Lower leg skin (tissue), 4 donors: Measurements from ENCODE around the gene ZSWIM8. TPM values are rescaled to one million over a fixed set of nuclear protein-coding genes. Genes with fewer than 3 reads are reported as not detected.
A peak's percentile ranks its signal among the peaks of the same experiment; 100 is the strongest.
"Not testable (repeated sequence)": the region's sequence is repeated elsewhere in the genome, so short reads cannot be mapped to it uniquely, and the experiment has no call there.

ENCODE experiments used
- DNase-seq, 2 donors: peaks; one replicate each; pipeline ENCODE4 v3.0.0-alpha.2; 2019; ENCODE audit warnings: low spot score in 2 of 2
- H3K4me3 ChIP-seq: fragments of 200-600 bp; sonication (generic); 2 replicates; pipeline ENCODE4 v1.5.1; 2017; ENCODE audit warnings: mild to moderate bottlenecking, low read depth; ENCODE audit not compliant: poor library complexity, severe bottlenecking
- POLR2A ChIP-seq, 2 donors: fragments of 450-650 bp; IDR thresholded peaks; one replicate each; pipeline ENCODE4 v1.6.1; 2016 to 2017; ENCODE audit warnings: antibody characterized with exemption in 2 of 2, mild to moderate bottlenecking in 1 of 2, moderate library complexity in 1 of 2
- WGBS, 2 donors: methylation state at CpG; one replicate each; pipeline ENCODE4 v1.1.5; 2018; 5-methylcytosine and 5-hydroxymethylcytosine counted together
- intact Hi-C: fragments of 100-400 bp; cut with DNase I; formaldehyde crosslinking; loops from one replicate; pipeline ENCODE4 v1.15.0; 2023; ENCODE audit warnings: low total_unique reads
- total RNA-seq, 4 donors: library from RNA; depleted of rRNA; stranded (reverse); fragments of >200 nt; gene quantifications; one replicate each; pipeline ENCODE4 v1.1.0, GENCODE V29; 2016
- TF ChIP-seq, protein P1 (sequence below), 3 donors: fragments of 450-650 bp; IDR thresholded peaks; one replicate each; pipeline ENCODE4 v1.5.1; 2016; ENCODE audit warnings: antibody characterized with exemption in 3 of 3, mild to moderate bottlenecking in 3 of 3, moderate library complexity in 2 of 3

The ZSWIM8 gene
- total RNA-seq, 4 donors from 2014 or later: 99.0 to 262 (median 108) TPM

DNA sequence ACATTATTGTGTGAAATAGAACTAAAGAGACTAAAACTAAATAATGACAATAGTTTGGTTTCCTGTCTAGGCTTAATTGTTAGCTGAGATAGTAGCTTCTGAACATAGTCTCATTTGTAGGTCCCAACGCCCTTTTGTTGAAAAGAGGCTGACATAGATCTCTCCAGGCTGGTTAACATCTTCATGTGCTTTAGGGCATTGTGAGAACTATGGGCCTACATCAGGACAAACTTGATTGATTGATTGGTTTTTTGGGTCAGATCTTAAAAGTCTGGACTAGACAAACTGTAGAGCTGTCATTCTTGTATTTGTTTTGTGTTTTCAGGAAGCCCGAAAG, 2.7 kb upstream of the ZSWIM8 start:
- intact Hi-C loops: no loop called here
- DNase-seq: no peak
- H3K4me3 ChIP-seq: no peak overlapping the region
- 43 to 45% methylated on average over 2 of the region's 2 CpGs for WGBS, 2 donors
- TF ChIP-seq, protein P1, sequence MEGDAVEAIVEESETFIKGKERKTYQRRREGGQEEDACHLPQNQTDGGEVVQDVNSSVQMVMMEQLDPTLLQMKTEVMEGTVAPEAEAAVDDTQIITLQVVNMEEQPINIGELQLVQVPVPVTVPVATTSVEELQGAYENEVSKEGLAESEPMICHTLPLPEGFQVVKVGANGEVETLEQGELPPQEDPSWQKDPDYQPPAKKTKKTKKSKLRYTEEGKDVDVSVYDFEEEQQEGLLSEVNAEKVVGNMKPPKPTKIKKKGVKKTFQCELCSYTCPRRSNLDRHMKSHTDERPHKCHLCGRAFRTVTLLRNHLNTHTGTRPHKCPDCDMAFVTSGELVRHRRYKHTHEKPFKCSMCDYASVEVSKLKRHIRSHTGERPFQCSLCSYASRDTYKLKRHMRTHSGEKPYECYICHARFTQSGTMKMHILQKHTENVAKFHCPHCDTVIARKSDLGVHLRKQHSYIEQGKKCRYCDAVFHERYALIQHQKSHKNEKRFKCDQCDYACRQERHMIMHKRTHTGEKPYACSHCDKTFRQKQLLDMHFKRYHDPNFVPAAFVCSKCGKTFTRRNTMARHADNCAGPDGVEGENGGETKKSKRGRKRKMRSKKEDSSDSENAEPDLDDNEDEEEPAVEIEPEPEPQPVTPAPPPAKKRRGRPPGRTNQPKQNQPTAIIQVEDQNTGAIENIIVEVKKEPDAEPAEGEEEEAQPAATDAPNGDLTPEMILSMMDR (IDR thresholded peaks at IDR 0.05): no peak
- TF ChIP-seq POLR2A (IDR thresholded peaks at IDR 0.05): no peak

DNA sequence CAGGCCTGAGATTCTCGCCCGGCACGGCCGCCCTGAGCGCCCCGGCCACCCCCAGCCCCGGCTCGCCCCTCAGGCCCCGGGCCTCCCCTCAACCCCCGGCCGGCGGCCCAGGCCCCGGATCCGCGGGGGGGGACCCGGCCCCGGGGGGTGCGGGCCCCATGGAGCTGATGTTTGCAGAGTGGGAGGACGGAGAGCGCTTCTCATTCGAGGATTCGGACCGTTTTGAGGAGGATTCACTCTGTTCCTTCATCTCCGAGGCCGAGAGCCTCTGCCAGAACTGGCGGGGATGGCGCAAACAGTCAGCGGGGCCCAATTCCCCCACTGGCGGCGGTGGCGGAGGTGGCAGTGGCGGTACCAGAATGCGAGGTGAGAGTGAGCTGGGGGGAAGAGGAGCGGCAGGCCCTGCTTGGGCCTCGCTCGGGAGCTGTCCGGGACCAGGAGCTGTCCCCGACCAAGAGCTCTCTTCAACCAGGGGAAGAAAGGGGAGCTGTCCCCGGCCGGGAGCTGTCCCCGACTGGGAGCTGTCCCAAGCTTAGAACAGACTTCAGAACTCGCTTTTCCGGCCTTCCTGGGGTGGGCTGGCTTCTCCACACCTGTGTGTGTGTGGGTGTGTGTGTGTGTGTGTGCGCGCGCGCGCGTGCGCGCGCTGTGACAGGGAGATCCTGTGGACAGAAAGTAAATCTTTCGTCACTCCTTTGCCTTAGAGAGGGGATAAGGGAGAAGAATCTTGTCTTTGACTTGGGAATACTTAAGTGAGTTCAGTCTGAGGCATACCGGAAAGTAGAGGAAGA, 510 bp downstream of the ZSWIM8 start:
- no peak for TF ChIP-seq POLR2A (IDR thresholded peaks at IDR 0.05)
- TF ChIP-seq, protein P1 (IDR thresholded peaks at IDR 0.05): no peak
- intact Hi-C loops: no loop called here
- DNase-seq: no peak
- WGBS, 2 donors: 0% methylated on average over 24 to 35 of the region's 54 CpGs
- H3K4me3 ChIP-seq: peak overlapping the region; percentile 100

- DNase-seq: no peak
- peak overlapping the region; percentile 100 for H3K4me3 ChIP-seq
- intact Hi-C loops: no loop called here
- 3 to 5% methylated on average over 2 of the region's 2 CpGs for WGBS, 2 donors
- TF ChIP-seq, protein P1 (IDR thresholded peaks at IDR 0.05): no peak
- no peak for TF ChIP-seq POLR2A (IDR thresholded peaks at IDR 0.05)
Observed at GRCh38 chr10:73786512-73786885, 1.1 kb downstream of the ZSWIM8 start.

DNA sequence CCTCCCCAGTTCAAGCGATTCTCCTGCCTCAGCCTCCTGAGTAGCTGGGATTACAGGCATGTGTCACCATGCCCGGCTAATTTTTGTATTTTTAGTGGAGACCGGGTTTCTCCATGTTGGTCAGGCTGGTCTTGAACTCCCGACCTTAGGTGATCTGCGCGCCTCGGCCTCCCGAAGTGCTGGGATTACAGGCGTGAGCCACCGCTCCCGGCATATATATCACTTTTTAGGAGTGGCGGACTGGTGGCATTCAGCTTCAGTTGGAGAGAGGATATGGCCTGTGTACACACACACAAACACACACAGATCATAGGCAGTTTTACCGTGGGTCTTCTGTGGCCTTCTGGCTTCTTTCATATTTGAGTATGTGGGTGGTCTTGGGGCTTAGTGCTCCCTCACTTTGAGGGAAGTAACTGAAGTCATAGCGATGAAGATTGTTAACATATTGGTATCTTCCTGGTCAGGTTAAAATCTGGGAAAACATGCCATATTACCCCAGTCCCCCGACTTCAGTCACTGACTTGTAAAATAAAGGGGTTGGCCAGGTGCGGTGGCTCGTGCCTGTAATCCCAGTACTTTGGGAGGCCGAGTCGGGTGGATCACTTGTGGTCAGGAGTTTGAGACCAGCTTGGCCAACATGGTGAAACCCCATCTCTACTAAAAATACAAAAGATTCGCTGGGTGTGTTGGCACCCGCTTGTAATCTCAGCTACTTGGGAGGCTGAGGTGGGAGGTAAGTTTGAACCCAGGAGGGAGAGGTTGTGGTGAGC, 1.8 kb downstream of the ZSWIM8 start:
- DNase-seq, H3K4me3 ChIP-seq, intact Hi-C loops: not testable (repeated sequence)
- WGBS, 2 donors: 88 to 91% methylated on average over 21 of the region's 21 CpGs

DNA sequence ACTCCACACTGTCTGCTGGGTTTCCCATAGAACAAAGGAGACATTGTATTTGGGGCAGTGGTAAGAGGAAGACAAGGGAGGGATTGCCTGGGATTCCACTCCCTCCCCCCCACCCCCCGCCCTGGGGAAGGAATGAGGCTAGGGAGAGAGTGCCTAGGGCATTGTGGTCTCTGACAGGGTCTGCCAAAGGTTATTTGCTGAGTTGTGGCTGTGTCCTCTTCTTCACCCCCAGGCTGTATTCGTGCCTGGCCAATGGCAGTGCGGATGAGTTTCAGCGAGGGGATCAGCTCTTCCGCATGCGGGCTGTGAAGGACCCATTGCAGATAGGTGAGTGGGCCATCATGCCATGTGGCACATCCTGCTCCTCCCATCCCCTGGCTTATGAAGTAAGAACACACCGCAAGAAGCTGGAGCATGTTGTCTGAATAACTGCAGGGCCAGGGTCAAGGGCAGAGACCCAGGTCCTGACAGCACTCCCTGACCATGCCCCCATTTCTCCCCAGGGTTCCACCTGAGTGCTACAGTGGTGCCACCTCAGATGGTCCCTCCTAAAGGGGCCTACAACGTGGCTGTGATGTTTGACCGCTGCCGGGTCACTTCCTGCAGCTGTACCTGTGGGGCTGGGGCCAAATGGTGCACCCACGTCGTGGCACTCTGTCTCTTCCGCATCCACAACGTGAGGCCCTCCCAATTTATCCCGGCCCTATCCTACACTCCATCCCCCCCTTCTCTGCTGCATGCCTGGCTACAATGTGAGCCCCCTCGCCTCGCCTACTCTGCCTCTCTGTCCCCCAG, 3.7 kb downstream of the ZSWIM8 start:
- 88% methylated on average over 17 of the region's 17 CpGs for WGBS, 2 donors
- H3K4me3 ChIP-seq: no peak overlapping the region
- DNase-seq: no peak
- intact Hi-C loops: no loop called here
- no peak for TF ChIP-seq POLR2A (IDR thresholded peaks at IDR 0.05)
- TF ChIP-seq, protein P1 (IDR thresholded peaks at IDR 0.05): no peak

GRCh38 chr10:73789659-73790055, 4.3 kb downstream of the ZSWIM8 start:
- H3K4me3 ChIP-seq: no peak overlapping the region
- TF ChIP-seq POLR2A (IDR thresholded peaks at IDR 0.05): no peak
- TF ChIP-seq, protein P1 (IDR thresholded peaks at IDR 0.05): no peak
- intact Hi-C loops: no loop called here
- DNase-seq: no peak
- 85 to 89% methylated on average over 10 of the region's 10 CpGs for WGBS, 2 donors
